IPS DF 4.7 (cell line): Measurements from ENCODE around the gene ARHGEF16.

ENCODE experiments used
- DNase-seq: peaks from one replicate; pipeline ENCODE4 v3.0.0-alpha.2; 2013; ENCODE audit warnings: low spot score; ENCODE audit errors: extremely low read depth

Gene ARHGEF16

DNA sequence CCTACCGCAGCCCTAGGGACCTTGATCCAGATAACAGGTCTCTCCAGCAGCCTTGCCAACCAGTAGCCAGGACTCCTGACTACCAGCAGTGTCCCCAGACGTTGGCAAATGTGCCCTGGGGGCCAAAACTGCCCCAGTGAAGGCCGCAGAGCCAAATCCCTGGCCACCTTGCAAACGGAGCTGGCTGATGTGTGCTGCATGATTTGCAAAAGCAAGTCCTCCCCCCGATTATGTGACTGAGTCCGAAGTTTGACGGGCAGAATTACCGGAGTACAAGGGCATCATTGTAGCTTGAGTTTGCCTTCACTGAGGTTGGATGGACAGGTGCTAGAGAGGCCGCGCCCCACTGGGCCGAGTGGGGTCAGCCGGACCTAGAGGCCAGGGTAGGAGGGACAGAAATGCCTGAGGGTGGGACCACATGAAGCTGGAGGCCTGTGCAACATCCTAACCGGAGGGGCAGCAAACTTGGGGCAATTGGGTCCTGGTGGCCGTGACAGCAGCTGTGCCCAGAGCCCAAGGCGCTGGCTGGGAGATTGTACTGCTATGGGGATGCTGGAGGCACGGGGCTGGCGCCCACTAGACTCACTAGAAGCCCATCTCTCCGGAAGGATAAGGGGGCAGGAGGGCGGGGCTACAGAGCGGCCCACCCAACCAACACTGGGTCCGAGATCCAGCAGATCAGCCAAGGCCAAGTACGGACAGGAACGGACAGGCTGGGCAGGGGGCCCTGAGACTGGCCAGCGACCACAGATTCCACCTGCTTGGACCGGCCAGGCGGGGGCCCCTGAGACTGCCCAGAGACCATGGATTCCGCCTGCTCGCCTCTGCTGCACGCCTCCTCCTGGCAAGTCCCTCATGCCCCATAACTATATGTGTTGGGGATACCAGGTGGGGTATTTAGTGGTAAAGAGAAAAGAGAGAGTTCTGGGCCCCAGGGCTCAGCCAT is 2.8 kb downstream of the ARHGEF16 start:
- DNase-seq, result no peak

DNA sequence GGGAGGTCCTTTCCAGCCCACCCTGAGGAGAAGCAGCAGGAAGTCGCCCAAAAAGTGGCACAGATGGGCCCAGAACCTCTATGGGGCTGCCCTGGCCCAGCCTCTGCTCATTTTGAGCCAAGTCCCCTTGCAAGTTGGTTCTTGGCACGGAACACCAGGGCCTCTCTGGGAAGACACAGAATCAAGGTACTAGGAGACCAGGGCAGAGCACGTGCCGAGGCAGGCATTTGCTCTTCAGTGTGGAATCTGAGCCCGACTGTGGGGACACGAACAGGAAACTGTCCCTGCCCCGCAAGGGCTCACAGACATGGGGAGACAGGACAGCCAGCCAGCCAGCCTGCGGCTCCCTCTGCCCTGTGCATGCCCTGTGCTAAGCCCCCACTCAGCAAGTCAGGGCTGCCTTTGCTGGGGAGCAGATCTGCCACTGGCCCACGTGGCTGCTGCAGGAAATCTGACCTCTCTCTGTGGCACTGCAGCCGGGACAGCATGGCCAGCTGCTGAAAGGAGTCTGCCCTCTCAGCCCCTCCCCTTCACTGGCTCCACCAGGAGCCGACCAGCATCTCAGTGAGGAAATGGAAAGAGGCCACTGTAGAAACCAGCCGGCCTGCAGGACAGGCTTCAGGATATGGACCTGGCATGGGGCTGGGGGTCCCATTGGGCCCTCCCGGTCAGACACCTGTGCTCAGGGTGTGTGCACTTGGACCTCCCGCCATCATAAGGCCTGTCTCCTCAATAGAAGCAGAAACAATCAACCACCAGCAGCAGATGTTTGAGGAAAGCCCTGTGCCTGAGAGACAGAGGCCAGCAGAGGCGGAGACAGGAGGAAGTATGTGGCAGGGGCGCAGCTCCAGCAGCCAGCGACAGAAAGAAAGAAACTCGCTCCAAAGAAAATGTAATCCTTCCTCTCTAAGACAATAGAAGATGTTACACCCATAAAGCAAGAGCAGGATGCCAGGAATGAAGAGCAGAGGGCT is 3.7 kb downstream of the ARHGEF16 start:
- no peak for DNase-seq

DNA sequence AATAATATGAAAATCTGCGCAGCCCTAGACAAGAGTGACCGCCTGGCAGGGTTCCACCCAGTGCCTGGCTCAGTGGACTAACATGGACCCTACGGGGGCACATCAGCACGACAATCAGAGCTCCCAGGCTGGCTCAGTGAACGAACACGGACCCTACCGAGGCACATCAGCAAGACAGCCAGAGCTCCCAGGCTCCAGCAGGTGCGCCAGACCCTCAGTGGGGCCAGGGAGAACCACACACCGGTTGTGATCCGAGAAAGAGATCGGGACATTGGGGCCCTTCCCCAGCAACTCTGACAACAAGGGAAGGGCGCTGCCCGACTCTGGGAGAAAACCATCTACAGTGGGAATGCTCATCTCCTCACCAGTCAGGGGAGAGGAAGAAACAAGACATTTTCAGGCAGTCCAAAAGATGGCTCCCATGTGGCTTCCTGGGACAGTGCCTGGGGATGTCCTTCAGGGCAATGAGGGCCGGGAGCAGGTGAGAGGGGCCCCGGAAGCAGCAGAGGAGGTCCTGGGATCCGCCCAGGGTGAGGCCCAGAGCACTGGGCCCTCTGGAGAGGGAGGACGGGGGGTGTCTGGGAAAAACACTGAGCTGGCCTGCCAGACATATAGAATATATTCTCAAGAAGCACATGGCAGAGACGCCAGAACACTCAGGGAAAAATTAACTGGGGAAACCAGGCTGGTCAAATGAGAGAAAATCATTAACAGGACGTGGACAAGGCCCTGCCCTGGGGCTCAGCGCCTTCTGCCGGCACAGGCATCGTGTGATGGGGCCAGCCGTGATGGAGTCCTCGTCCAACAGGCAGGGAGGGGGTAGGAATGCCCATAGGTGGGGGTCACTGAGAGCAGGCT is 4.8 kb downstream of the ARHGEF16 start:
- no peak for DNase-seq

DNA sequence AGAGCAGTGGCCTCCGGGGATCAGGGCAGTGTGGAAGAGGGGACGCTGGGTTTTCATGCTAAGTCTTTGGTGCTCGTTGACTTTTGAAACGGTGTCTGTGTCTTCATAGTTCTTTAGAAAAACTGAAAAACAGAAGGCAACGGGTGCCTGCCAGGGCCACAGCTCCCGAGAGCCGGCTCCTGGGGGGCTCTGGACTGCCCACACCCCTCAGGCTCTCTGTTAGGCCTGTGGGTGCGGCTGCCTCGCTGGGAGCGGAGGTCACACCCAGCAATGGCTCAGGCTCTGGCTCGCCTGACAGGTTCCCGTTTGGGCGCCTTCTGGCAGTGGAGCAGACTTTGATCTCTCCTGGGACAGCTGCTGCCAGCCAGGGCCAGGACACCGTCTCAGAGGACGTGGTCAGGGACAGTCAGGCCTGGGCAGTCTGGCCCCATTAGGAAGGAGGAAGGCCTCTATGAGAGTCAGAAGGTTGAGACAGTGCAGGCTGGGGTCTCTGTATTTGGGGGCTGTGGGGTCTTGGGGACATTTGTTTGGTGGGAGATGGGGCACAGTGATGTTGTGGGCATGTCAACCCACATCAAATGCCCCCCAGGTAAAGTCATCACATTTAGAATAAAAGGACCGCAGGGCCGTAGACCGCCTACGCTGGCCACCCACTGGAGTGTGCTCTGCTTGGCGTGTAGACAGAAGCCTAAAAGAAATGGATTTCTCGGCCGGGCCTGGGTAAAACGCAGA is 5.6 kb downstream of the ARHGEF16 start:
- DNase-seq, result no peak

DNA sequence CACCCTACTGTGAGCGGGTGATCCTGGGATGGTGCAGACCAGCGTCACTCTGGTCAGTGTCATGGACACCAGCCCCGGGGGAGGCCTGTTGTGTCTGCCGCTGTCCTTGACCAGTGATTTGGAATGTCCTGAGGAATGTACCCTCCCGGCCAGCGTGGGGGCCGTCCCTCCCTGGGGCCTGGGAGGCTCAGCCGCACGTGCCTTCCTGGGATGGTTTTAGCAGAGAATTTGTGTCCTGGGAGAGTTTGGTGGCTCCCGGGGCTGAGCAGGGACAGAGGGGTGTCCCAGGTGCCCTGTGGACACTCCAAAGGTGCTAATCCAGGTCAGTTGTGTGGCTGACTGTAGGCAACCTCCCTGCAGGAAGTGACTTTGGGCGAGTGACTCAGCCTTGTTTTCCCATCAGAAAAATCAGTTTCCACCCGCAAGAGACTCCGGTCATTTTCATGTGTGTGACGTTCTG is 6.2 kb downstream of the ARHGEF16 start:
- no peak for DNase-seq

DNA sequence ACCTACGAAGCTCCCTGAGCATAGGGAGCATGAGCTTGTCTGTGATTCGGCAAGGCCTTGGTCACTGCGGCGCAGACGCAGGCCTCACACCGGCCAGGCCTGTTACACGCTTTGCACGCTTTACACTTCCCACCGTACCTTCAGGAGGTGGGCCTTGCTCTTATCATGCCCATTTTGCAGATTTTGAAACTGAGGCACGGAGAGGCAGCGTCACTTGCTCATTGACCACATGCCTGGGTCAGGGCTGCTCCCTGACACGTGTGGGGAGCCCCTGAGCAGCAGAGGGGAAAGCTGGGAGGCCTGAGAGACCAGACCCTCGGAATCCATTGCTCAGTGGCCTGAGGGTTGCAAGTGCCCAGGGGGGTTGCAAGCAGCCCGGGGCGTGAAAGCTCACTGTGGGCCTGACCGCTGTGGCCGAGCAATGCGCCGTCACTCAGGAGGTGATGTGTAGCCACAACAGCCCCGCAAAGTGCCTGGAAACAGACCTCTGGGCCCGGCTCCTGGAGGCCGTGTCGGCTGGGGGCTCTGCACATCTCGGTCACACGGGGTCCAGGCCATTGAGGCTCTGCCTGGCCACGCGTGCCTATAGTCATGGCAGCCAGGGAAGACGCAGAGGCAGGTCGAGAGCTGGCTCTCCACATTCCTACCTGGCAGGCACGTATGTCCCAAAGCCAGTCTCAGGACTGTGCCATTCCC is 6.9 kb downstream of the ARHGEF16 start:
- DNase-seq, result no peak

DNA sequence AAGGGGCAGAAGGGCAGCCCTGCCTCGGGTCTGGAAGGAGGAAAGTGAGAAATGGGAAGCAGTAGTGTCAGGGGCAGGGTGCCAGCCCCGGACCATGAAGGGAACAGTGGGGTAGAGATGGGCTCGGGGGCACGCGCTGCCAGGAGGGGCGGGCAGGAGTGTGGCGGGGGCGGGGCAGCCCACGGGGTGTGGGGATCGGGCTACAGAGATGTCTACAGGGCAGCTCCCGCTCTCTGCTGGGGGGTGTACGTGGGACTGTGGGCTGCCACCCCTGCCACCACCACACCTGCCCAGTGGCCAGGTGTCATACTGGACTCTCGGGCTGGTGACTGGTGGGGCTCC is 7.4 kb downstream of the ARHGEF16 start:
- no peak for DNase-seq

DNA sequence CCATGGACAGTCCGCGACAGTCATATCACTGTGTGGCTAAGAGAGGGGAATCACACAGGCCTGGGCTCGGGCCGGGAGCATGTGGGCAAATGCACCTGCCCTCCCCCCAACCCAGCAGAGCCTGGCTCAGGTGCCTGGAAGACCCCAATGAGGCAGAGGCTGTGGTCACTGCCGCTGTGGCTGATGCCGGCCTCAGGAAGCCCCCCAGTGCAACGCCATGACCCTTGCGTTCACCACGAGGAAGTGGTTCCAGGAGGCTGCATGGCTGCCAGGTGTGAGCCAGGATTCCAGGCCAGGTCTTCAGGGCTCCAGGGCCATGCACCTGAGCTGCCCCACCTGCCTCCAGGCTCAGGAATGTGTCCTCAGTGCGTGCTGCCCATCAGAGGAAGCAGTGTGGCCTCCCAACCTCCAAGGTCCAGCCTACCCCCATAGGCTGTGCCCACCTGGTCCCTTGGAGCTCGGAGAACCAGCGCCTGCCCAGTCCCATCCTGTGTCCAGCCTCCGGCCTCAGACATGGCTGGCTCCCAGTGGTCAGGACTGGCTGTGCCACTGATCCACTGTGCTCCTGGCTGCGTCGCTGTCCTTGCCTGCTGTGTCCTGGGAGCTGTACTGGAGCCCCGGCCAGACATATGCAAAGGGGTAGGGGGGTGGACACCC is 8.0 kb downstream of the ARHGEF16 start:
- no peak for DNase-seq

DNA sequence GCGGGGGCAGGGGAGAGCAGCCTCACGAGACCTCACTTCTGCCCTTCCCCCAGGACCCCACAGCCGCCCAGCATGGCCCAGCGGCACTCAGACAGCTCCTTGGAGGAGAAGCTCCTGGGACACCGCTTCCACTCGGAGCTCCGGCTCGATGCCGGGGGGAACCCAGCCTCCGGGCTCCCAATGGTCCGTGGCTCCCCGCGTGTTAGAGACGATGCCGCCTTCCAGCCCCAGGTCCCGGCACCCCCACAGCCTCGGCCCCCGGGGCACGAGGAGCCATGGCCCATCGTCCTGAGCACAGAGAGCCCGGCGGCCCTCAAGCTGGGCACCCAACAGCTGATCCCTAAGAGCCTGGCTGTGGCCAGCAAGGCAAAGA is 8.5 kb downstream of the ARHGEF16 start:
- DNase-seq, result no peak

DNA sequence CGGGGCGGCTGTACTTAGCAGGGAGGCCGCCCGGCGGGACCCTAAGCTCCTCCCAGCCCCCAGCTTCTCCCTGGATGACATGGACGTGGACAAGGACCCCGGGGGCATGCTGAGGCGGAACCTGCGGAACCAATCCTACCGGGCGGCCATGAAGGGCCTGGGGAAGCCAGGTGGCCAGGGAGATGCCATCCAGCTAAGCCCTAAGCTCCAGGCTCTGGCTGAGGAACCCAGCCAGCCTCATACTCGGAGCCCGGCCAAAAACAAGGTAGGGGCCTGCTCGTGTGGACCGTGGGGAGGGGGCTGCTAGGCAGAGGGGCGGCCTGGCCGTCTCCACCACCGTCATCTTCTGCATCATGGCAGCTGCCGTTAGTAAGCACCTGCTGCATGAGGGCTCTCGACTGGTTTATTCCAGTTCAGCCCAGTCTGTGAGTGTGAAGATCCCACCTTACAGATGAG is 9.0 kb downstream of the ARHGEF16 start:
- DNase-seq, result no peak

DNA sequence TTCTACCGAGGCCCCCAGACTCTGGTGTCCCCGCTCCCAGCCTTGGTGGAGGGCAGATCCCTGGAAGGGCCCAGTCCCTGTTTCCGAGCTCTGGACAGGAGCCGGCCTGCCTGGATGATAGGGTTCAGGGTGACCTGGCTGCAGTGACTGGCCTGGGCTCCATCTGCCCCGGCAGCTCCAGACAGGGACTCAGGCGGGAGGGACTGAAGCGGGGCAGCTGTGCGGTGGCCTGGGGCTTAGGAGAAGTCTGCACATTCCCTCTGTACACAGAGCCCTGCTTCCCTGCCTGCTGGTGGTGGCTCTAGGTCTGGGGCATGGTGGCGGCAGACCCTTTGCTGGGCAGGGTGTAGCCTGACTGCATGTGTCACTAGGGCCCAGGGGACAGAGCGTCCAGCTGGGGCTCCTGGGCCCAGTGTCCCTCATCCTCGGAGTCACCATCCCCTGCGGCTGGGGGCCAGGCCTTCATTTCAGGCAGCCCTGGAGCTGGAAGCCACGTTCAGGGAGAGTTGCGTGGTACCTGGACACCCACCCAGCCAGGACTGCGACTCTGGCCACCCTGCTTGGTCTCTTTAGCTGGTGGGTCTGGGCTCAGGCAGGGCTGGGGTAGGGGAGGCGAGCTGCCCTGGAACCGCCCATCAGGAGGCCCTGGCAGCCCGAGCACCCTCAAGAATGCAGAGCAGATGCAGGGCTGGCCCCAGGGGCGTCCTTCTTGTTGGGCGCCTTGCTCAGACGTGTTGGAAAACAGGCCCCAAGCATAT is 9.6 kb downstream of the ARHGEF16 start:
- no peak for DNase-seq

DNA sequence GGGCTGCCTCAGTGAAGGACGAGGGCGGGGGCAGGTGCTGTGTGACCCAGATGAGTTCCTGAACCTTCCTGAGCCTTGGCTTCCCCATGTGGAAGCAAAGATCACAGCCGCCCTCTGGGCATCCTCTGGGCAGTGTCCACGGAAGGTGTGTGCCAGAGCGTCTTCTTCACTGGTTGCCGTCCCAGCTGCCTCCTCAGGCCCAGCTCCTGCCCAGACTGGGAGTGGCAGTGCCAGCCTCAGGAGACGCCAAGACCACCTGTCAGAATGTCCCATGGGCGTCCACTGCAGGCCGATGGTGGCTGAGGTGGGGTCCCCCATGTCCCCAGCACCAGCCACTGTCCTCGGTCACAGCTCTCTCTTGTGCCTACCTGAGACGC is 10.2 kb downstream of the ARHGEF16 start:
- DNase-seq, result no peak

DNA sequence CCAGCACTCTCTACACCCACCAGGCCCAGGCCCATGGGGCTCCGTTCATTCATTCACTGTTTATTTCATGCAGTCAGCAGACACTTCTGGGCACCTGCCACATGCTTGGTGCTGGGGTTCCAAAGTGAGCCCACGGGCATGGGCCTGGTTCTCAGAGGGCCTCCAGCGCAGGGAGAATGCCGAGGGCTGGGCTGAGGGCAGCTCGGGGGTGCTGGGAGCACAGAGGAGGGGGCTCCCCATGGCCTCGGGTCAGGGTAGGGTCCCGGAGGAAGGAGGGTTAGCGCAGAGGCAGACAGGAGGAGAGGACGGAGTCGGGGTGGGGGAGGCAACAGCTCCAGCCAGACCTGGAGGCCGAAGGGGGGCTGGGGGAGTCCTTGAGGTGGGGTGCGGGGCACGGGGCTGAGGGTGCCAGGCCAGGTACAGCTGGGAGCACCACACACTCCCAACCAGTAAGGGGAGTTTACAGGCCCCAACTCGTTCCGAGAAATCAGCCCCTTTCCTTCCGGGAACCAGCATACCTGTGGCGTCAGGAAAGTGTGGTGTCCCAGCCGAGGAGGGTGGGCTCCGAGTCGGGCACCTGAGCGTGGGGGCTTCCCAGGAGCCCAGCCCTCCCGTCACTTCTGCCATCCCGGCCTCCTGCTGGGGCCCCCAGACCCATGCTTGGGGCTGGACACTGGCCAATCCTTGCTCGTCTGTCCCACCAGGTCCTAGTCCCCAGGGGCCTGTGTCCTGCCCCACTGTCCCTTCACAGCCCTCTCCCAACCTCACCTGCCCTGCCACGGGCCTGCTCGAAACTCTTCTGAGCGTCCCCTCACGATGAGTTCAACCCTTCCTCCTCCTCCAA is 10.8 kb downstream of the ARHGEF16 start:
- no peak for DNase-seq

DNA sequence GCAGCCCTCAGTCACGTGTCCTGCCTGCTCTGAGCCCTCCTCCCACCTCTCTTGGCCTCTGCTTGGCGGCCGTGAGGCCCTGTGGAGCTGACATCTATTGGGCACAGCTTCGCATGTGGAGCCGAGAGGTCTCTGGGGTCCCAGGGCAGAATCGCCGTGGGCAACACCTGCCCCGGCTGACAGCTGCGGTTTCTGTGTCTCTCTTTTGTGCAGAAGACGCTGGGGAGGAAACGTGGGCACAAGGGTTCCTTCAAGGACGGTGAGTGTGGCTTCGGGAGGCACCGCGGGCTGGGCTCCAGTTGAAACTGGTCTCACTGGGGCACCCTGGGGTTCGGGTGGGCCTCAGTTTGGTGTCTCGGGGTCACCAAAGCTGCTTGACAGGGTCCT is 11.5 kb downstream of the ARHGEF16 start:
- no peak for DNase-seq

DNA sequence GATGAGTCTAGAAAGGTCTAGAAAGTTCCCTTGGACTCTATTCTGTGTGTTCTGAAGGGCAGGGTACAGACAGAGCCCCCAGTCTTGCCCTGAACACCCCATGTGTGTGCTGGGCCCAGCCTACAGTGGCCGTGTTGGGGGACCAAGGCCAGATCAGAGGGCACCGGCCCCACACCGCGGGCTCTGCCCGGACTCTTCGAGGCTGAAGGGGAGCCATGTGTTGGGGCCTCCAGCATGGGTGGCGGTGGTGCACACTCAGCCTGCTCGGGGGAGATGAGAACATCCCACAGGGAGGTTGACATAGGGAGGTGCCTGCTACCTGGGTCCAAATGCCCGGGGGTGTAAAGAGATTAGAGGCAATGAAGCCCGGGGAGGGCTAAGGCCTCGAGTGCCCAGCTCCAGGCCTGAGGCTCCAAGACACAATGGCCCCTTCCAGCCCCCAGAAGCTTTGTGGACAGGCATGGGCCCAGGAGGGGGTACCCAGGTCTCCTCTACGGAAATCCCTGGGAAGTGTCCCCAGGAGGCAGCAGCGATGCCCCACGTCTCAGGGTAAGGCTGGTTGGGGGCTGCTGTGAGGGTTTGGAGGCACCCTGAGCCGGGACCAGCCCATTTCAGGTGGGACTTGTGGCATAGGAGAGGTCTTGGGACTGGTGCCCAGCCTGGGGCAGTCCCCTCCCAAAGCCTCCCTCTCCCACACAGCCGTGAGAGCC is 12.1 kb downstream of the ARHGEF16 start:
- DNase-seq, result no peak

DNA sequence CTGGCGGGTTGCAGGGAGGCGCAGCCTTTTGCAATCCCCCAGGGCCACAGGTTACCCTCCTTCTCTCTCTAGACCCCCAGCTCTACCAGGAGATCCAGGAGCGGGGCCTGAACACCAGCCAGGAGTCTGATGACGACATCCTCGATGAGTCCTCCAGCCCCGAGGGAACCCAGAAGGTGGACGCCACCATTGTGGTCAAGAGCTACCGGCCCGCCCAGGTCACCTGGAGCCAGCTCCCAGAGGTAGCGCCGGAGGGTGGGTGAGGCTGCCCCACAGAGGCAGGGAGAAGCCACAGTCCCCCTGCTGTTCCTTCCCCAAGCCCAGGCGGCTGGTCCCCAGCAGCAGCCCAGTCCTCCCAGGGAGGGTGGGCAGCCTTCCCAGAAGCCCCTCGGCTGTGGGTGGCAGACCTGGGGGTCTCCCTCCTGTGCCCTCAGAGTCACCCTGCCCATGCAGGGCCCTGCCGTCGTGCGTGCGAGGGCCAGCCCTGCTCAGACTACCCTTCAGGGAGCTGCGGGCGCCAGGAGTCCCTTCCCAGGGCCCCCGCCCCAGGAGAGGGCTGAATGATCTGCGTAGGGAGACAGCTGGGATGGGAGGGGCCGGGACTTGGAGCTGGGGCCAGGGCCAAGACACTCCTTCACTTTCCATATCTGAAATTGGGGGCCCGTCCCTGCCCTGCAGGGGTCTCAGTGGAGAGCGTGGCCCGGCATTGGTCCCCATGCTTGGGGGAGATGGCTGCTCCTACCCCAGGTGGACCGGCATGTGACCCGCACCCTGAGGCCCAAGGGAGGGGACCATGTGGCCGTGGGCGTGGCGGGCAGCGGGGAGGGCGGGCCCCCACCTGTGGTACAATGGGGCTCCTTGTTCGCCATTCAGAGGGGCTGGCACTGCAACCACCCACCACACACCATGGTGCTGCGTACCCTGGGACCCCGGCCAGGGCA is 12.9 kb downstream of the ARHGEF16 start:
- no peak for DNase-seq
